GM12878 (cell line): ENCODE results near the gene HS6ST1. TPM values are rescaled to one million over a fixed set of nuclear protein-coding genes. Genes with fewer than 3 reads are reported as not detected.

Experiments used
- ATAC-seq: fragments of 200-7000 bp; cut with Tn5 transposase; 3 replicates; pipeline ENCODE4 v1.9.1; 2020; ENCODE audit warnings: mild to moderate bottlenecking, moderate library complexity
- BruUV-seq: library from RNA; stranded (reverse); fragments of 400-500 nt; replicated peaks from 2 replicates; lab custom pipeline; 2021; lab: Mats Ljungman, UMichigan
- CTCF ChIA-PET: fragments of 300-600 bp; sonication (Branson Sonifier 250); formaldehyde crosslinking; extraction: SDS; loops from one replicate; lab custom pipeline; 2021; ENCODE audit warnings: inconsistent platforms; lab: Yijun Ruan, JAX
- POLR2A ChIA-PET: fragments of 350-600 bp; formaldehyde crosslinking; extraction: SDS; loops from one replicate; lab custom pipeline; 2021; ENCODE audit warnings: inconsistent platforms; lab: Charles Lee
- RAD21 ChIA-PET: fragments of 300-600 bp; sonication (Branson Sonifier 250); formaldehyde crosslinking; loops from one replicate; lab custom pipeline; 2023; ENCODE audit warnings: antibody characterized with exemption; ENCODE audit not compliant: unreplicated experiment; lab: Charles Lee
- SMC1A ChIA-PET: fragments of 300-600 bp; sonication (Branson Sonifier 250); formaldehyde crosslinking; loops from one replicate; lab custom pipeline; 2023; ENCODE audit not compliant: unreplicated experiment, uncharacterized antibody; lab: Charles Lee
- DNase-seq: peaks from one replicate; pipeline ENCODE4 v3.0.0-alpha.2; 2011; ENCODE audit warnings: low read depth, low spot score
- FAIRE-seq: peaks from 3 replicates; lab custom pipeline; 2011; peaks lifted over from hg19 to GRCh38; lab: Jason Lieb, UNC
- H2AFZ ChIP-seq: 2 replicates; pipeline ENCODE4 v1.6.0; 2011; ENCODE audit warnings: low read depth, low read length, control low read depth; ENCODE audit not compliant: control insufficient read depth
- H3K27ac ChIP-seq: 2 replicates; pipeline ENCODE4 v1.5.1; 2011; ENCODE audit warnings: control low read depth; ENCODE audit not compliant: control insufficient read depth, insufficient read depth
- H3K27me3 ChIP-seq, 2 experiments: replicated peaks in 1 of 2; 2 replicates each; pipeline versions ENCODE4 v1.6.0 to v1.6.1; 2011; ENCODE audit warnings: low read length in 1 of 2; ENCODE audit not compliant: control insufficient read depth in 2 of 2, insufficient read depth in 2 of 2
- H3K36me3 ChIP-seq, 2 experiments: 2 replicates each; pipeline ENCODE4 v1.5.1; 2011; ENCODE audit warnings: low read length in 1 of 2; ENCODE audit not compliant: control insufficient read depth in 2 of 2, insufficient read depth in 2 of 2
- H3K4me1 ChIP-seq: 2 replicates; pipeline ENCODE4 v1.6.1; 2011; ENCODE audit warnings: mild to moderate bottlenecking, low read length, moderate library complexity, mixed read lengths; ENCODE audit not compliant: control insufficient read depth, insufficient read depth
- H3K4me2 ChIP-seq: 2 replicates; pipeline ENCODE4 v1.6.0; 2011; ENCODE audit warnings: control low read depth; ENCODE audit not compliant: control insufficient read depth, insufficient read depth
- H3K4me3 ChIP-seq: fragments of 200-600 bp; sonication (generic); 2 replicates; pipeline ENCODE4 v1.5.1; 2016
- H3K79me2 ChIP-seq: 2 replicates; pipeline ENCODE4 v1.6.0; 2011; ENCODE audit warnings: low read length; ENCODE audit not compliant: control insufficient read depth, insufficient read depth
- H3K9ac ChIP-seq: 2 replicates; pipeline ENCODE4 v1.8.0; 2011; ENCODE audit warnings: low read length, control low read depth, mixed read lengths; ENCODE audit not compliant: control insufficient read depth, insufficient read depth
- H3K9me3 ChIP-seq: replicated peaks from 3 replicates; pipeline ENCODE4 v1.5.1; 2011; ENCODE audit warnings: mild to moderate bottlenecking, low read length; ENCODE audit not compliant: control insufficient read depth, insufficient read depth
- H4K20me1 ChIP-seq: 2 replicates; pipeline ENCODE4 v1.6.0; 2011; ENCODE audit not compliant: control insufficient read depth, insufficient read depth
- GATAD2B ChIP-seq: fragments of 450-650 bp; conservative IDR thresholded peaks from 2 replicates; pipeline ENCODE4 v1.6.1; 2017; ENCODE audit warnings: low read depth, mild to moderate bottlenecking, moderate library complexity
- IKZF1 ChIP-seq: fragments of 450-650 bp; conservative IDR thresholded peaks from 2 replicates; pipeline ENCODE4 v1.6.1; 2017; ENCODE audit warnings: antibody characterized with exemption, mild to moderate bottlenecking
- YY1 ChIP-seq: IDR thresholded peaks from 2 replicates; pipeline ENCODE4 v1.6.1; 2011; ENCODE audit warnings: low read depth, mild to moderate bottlenecking, low read length
- ZNF24 ChIP-seq: fragments of 450-650 bp; IDR thresholded peaks from 2 replicates; pipeline ENCODE4 v1.6.1; 2017; ENCODE audit warnings: antibody characterized with exemption, mild to moderate bottlenecking
- WGBS: methylation state at CpG from one replicate; pipeline ENCODE4 v1.1.6; 2016; ENCODE audit warnings: low lambda C conversion rate; ENCODE audit not compliant: insufficient replicate concordance, insufficient coverage; ENCODE audit errors: missing lambda C conversion rate; 5-methylcytosine and 5-hydroxymethylcytosine counted together
- in situ Hi-C: fragments of 300-500 bp; cut with MboI; formaldehyde crosslinking; loops from 9 replicates; pipeline ENCODE4 v1.14.3; 2018; ENCODE audit warnings: mixed read lengths
- intact Hi-C: fragments of 100-400 bp; cut with micrococcal nuclease; formaldehyde crosslinking; loops from one replicate; pipeline ENCODE4 v1.14.2; 2022; ENCODE audit not compliant: unreplicated experiment
- polyA plus RNA-seq, 11 experiments: library from polyadenylated mRNA; depleted of rRNA in 4 of 11; unstranded in 6 of 11; stranded (reverse) in 5 of 11; fragments of >200 nt; fragmentation: Nextera tagmentation in 4 of 11; fragmentation: Illumina TruSeq in 1 of 11; extraction: Ambion mirVana in 4 of 11; extraction: Trizol in 1 of 11; gene quantifications; 1 replicate in 1 of 11; 2 replicates in 10 of 11; pipeline versions ENCODE4 v1.2.1 to v1.2.3, GENCODE V29; 2011 to 2016; ENCODE audit warnings: inconsistent platforms in 2 of 11, missing spikeins in 2 of 11, low read depth in 1 of 11
- total RNA-seq, 4 experiments: library from RNA; depleted of rRNA in 3 of 4; stranded (reverse); fragments of >200 nt in 3 of 4; fragmentation: Illumina TruSeq in 1 of 4; extraction: Trizol in 1 of 4; gene quantifications; 2 replicates each; pipeline versions ENCODE4 v1.2.1 to v1.2.3, GENCODE V29; 2013 to 2021
- TF ChIP-seq, protein P1 (sequence below): fragments of 150-350 bp; IDR thresholded peaks from 2 replicates; pipeline ENCODE4 v1.6.1; 2016; ENCODE audit warnings: low read depth, low read length
- TF ChIP-seq, protein P2 (sequence below): IDR thresholded peaks from 2 replicates; pipeline ENCODE4 v1.6.1; 2011; ENCODE audit warnings: borderline replicate concordance, low read depth, mild to moderate bottlenecking, moderate library complexity, low read length; ENCODE audit not compliant: insufficient read depth, poor library complexity, severe bottlenecking
- TF ChIP-seq, protein P3 (sequence below): fragments of 450-650 bp; formaldehyde crosslinking; IDR thresholded peaks from 2 replicates; pipeline ENCODE4 v1.4.0; 2022; ENCODE audit warnings: mild to moderate bottlenecking, moderate library complexity

The HS6ST1 gene
- total and polyA plus RNA-seq, 10 of the 15 experiments (the other 5 are each of a cell fraction or from before 2014, with no cell fraction given): 0.48 to 17.0 (median 4.7) TPM

DNA sequence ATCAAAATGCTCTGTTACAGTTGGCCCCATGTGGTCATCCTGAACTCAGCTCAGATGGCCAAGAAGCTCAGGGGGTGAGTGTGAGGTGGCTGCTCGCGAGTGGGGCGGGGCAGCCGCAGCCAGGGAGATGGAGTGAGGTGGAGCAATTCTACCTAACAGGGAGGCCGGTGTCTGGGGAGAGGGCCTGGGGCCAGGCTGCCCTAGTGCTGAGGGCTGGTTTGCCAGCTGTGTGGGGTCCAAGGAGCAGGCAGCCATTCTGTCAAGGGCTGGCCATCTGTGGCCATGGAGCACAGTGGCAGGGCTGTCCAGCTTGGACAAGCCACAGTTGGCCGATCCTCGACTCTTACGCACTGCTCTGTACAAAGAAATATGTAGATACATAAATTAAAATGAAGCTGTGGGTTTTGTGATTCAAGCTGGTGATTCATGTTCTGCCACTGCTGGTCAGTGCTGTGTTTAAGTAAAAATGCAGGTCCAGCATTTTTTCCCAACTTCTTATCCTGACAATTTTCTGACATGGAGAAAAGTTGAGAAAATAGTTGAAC is 82.1 kb downstream of the HS6ST1 start (continued):
- TF ChIP-seq, protein P1, sequence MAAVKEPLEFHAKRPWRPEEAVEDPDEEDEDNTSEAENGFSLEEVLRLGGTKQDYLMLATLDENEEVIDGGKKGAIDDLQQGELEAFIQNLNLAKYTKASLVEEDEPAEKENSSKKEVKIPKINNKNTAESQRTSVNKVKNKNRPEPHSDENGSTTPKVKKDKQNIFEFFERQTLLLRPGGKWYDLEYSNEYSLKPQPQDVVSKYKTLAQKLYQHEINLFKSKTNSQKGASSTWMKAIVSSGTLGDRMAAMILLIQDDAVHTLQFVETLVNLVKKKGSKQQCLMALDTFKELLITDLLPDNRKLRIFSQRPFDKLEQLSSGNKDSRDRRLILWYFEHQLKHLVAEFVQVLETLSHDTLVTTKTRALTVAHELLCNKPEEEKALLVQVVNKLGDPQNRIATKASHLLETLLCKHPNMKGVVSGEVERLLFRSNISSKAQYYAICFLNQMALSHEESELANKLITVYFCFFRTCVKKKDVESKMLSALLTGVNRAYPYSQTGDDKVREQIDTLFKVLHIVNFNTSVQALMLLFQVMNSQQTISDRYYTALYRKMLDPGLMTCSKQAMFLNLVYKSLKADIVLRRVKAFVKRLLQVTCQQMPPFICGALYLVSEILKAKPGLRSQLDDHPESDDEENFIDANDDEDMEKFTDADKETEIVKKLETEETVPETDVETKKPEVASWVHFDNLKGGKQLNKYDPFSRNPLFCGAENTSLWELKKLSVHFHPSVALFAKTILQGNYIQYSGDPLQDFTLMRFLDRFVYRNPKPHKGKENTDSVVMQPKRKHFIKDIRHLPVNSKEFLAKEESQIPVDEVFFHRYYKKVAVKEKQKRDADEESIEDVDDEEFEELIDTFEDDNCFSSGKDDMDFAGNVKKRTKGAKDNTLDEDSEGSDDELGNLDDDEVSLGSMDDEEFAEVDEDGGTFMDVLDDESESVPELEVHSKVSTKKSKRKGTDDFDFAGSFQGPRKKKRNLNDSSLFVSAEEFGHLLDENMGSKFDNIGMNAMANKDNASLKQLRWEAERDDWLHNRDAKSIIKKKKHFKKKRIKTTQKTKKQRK: no peak
- TF ChIP-seq, protein P2, sequence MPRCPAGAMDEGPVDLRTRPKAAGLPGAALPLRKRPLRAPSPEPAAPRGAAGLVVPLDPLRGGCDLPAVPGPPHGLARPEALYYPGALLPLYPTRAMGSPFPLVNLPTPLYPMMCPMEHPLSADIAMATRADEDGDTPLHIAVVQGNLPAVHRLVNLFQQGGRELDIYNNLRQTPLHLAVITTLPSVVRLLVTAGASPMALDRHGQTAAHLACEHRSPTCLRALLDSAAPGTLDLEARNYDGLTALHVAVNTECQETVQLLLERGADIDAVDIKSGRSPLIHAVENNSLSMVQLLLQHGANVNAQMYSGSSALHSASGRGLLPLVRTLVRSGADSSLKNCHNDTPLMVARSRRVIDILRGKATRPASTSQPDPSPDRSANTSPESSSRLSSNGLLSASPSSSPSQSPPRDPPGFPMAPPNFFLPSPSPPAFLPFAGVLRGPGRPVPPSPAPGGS: no peak
- TF ChIP-seq GATAD2B: no peak

GRCh38 chr2:128235581-128235980 is 83.1 kb downstream of the HS6ST1 start:
- in situ Hi-C loops (loop anchor here (5.0 kb wide), 1 partner anchor 168 kb away; no protein-coding TSS in a partner anchor), intact Hi-C loops (no loop called here)
- ChIA-PET POLR2A (no interaction called here), RAD21 (no interaction called here), SMC1A (interaction anchor here (0.6 kb wide), 2 partner anchors 341 to 474 kb away, joined by 3 read pairs; no protein-coding TSS in a partner anchor), CTCF (interaction anchor here (0.6 to 7.0 kb wide), 2 partner anchors 172 to 705 kb away, joined by 3 to 48 read pairs; no protein-coding TSS in a partner anchor)
- peaks cover 0 to 3% of the 10 kb centered on the region in 2 experiments; a peak in 1 of 4 replicates for H3K27me3 ChIP-seq
- no peak overlapping the region for H3K4me2 ChIP-seq
- H3K36me3 ChIP-seq: no peaks in the 10 kb centered on the region
- no peak for DNase-seq
- 43% methylated on average over 8 of the region's 8 CpGs for WGBS
- H3K9ac ChIP-seq: no peak overlapping the region
- no peak overlapping the region for H3K27ac ChIP-seq
- no peaks in the 10 kb centered on the region for H4K20me1 ChIP-seq
- FAIRE-seq: no peak
- H3K4me1 ChIP-seq: no peaks in the 10 kb centered on the region
- no peak for ATAC-seq
- BruUV-seq: no TSS peak
- no peaks in the 10 kb centered on the region for H3K79me2 ChIP-seq
- no peak overlapping the region for H3K4me3 ChIP-seq
- H2AFZ ChIP-seq: no peak overlapping the region
- TF ChIP-seq, protein P3, sequence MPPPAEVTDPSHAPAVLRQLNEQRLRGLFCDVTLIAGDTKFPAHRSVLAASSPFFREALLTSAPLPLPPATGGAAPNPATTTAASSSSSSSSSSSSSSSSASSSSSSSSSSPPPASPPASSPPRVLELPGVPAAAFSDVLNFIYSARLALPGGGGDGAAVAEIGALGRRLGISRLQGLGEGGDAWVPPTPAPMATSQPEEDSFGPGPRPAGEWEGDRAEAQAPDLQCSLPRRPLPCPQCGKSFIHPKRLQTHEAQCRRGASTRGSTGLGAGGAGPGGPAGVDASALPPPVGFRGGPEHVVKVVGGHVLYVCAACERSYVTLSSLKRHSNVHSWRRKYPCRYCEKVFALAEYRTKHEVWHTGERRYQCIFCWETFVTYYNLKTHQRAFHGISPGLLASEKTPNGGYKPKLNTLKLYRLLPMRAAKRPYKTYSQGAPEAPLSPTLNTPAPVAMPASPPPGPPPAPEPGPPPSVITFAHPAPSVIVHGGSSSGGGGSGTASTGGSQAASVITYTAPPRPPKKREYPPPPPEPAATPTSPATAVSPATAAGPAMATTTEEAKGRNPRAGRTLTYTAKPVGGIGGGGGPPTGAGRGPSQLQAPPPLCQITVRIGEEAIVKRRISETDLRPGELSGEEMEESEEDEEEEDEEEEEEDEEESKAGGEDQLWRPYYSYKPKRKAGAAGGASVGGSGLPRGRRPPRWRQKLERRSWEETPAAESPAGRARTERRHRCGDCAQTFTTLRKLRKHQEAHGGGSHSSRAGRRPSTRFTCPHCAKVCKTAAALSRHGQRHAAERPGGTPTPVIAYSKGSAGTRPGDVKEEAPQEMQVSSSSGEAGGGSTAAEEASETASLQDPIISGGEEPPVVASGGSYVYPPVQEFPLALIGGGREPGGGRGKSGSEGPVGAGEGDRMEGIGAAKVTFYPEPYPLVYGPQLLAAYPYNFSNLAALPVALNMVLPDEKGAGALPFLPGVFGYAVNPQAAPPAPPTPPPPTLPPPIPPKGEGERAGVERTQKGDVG: no peak
- TF ChIP-seq, protein P2: no peak
- TF ChIP-seq IKZF1: no peak
- TF ChIP-seq ZNF24: no peak
- TF ChIP-seq YY1: no peak
- TF ChIP-seq, all 136 proteins: peak for 0
- H3K9me3 ChIP-seq: no peaks in the 10 kb centered on the region
